K562 (cell line): ENCODE measurements around the gene SNX3. TPM values are rescaled to one million over a fixed set of nuclear protein-coding genes. Genes with fewer than 3 reads are reported as not detected.

ENCODE experiments used
- ATAC-seq: fragments of 200-7000 bp; cut with Tn5 transposase; 3 replicates; pipeline ENCODE4 v1.9.1; 2020; ENCODE audit warnings: moderate library complexity
- BruUV-seq: library from RNA; stranded (reverse); fragments of 400-500 nt; replicated peaks from 2 replicates; lab custom pipeline; 2021; lab: Mats Ljungman, UMichigan
- CTCF ChIA-PET: fragments of 300-600 bp; formaldehyde crosslinking; extraction: SDS; loops from one replicate; lab custom pipeline; 2021; ENCODE audit warnings: low intra/inter-chr PET ratio; lab: Yijun Ruan, JAX
- POLR2A ChIA-PET: fragments of 300-600, 350-650 bp; sonication (Branson Sonifier 250); formaldehyde crosslinking; extraction: SDS; loops from one replicate; lab custom pipeline; 2021; ENCODE audit warnings: antibody characterized with exemption, inconsistent platforms; lab: Yijun Ruan, JAX
- DNase-seq, 4 experiments: peaks; one replicate each; pipeline versions ENCODE4 v3.0.0 to v3.0.0-alpha.2; 2011 to 2018; ENCODE audit warnings: low spot score in 3 of 4, mixed read lengths in 3 of 4; ENCODE audit errors: extremely low read depth in 1 of 4
- FAIRE-seq: peaks from 2 replicates; lab custom pipeline; 2011; peaks lifted over from hg19 to GRCh38; lab: Jason Lieb, UNC
- H2AFZ ChIP-seq: 2 replicates; pipeline ENCODE4 v1.6.0; 2011; ENCODE audit warnings: low read depth, low read length, control low read depth, inconsistent platforms
- H3K27ac ChIP-seq: fragments of 200-600 bp; 3 replicates; pipeline ENCODE4 v1.8.0; 2011; ENCODE audit warnings: low read depth, mild to moderate bottlenecking, control low read depth, inconsistent platforms, low read length, moderate library complexity, mixed read lengths; ENCODE audit errors: extremely low read depth
- H3K27me3 ChIP-seq, 2 experiments: fragments of 300-600 bp in 1 of 2; 2 replicates in 1 of 2; 3 replicates in 1 of 2; pipeline versions ENCODE4 v1.6.0 to v1.8.0; 2011; ENCODE audit warnings: inconsistent platforms in 2 of 2, low read length in 2 of 2, mild to moderate bottlenecking in 1 of 2, mixed read lengths in 1 of 2, moderate library complexity in 1 of 2; ENCODE audit not compliant: control insufficient read depth in 2 of 2, insufficient read depth in 2 of 2
- H3K36me3 ChIP-seq: fragments of 300-600 bp; 3 replicates; pipeline ENCODE4 v1.8.0; 2011; ENCODE audit warnings: mild to moderate bottlenecking, low read length, inconsistent platforms; ENCODE audit not compliant: control insufficient read depth, insufficient read depth
- H3K4me1 ChIP-seq, 2 experiments: fragments of 200-600 bp in 1 of 2; replicated peaks in 1 of 2; 2 replicates in 1 of 2; 3 replicates in 1 of 2; pipeline versions ENCODE4 v1.5.1 to v1.8.0; 2011; ENCODE audit warnings: inconsistent platforms in 2 of 2, low read length in 2 of 2, mild to moderate bottlenecking in 1 of 2, mixed read lengths in 1 of 2, moderate library complexity in 1 of 2; ENCODE audit not compliant: control insufficient read depth in 2 of 2, insufficient read depth in 2 of 2
- H3K4me2 ChIP-seq: 2 replicates; pipeline ENCODE4 v1.6.1; 2011; ENCODE audit warnings: low read length, control low read depth, inconsistent platforms, mixed read lengths; ENCODE audit not compliant: insufficient read depth
- H3K4me3 ChIP-seq: fragments of 200-600 bp; sonication (generic), shearing (Covaris generic); 2 replicates; pipeline ENCODE4 v1.5.1; 2016; ENCODE audit warnings: control low read depth, inconsistent platforms
- H3K79me2 ChIP-seq: fragments of 200-600 bp; 3 replicates; pipeline ENCODE4 v1.8.0; 2011; ENCODE audit warnings: low read length, inconsistent platforms; ENCODE audit not compliant: control insufficient read depth, insufficient read depth
- H3K9ac ChIP-seq, 2 experiments: 2 replicates each; pipeline versions ENCODE4 v1.6.0 to v1.6.1; 2011; ENCODE audit warnings: low read depth in 2 of 2, low read length in 2 of 2, control low read depth in 1 of 2, inconsistent platforms in 1 of 2, mild to moderate bottlenecking in 1 of 2, mixed read lengths in 1 of 2; ENCODE audit not compliant: insufficient read depth in 1 of 2
- H3K9me1 ChIP-seq: one replicate; pipeline ENCODE4 v1.6.0; 2011; ENCODE audit warnings: inconsistent platforms, mild to moderate bottlenecking, low read length, moderate library complexity; ENCODE audit not compliant: control insufficient read depth, insufficient read depth
- H3K9me3 ChIP-seq: replicated peaks from 2 replicates; pipeline ENCODE4 v1.5.1; 2011; ENCODE audit warnings: low read depth, low read length, inconsistent platforms; ENCODE audit not compliant: control insufficient read depth, insufficient read depth
- H4K20me1 ChIP-seq: replicated peaks from 2 replicates; pipeline ENCODE4 v1.6.1; 2011; ENCODE audit warnings: low read length, inconsistent platforms, mixed read lengths; ENCODE audit not compliant: control insufficient read depth, insufficient read depth
- WGBS: fragments of 100-300 bp; shearing (Covaris generic); methylation state at CpG from one replicate; pipeline ENCODE4 v1.1.6; 2016; ENCODE audit warnings: low coverage, mixed read lengths; ENCODE audit not compliant: insufficient coverage; ENCODE audit errors: missing lambda C conversion rate; 5-methylcytosine and 5-hydroxymethylcytosine counted together
- in situ Hi-C: fragments of 300-500 bp; cut with MboI; formaldehyde crosslinking; loops from 4 replicates; pipeline ENCODE4 v1.15.0; 2018; ENCODE audit warnings: inconsistent platforms, mixed read lengths
- intact Hi-C: fragments of 100-400 bp; cut with micrococcal nuclease; formaldehyde crosslinking; loops from 2 replicates; pipeline ENCODE4 v1.14.2; 2022
- polyA plus RNA-seq, 8 experiments: library from polyadenylated mRNA; depleted of rRNA in 4 of 8; stranded (reverse) in 5 of 8; unstranded in 3 of 8; fragments of >200 nt; fragmentation: Nextera tagmentation in 2 of 8; fragmentation: Illumina TruSeq in 1 of 8; extraction: Ambion mirVana in 2 of 8; extraction: Trizol in 1 of 8; gene quantifications; 2 replicates each; pipeline versions ENCODE4 v1.2.1 to v1.2.3, GENCODE V29; 2011 to 2014; ENCODE audit warnings: inconsistent platforms in 1 of 8, missing spikeins in 1 of 8
- total RNA-seq, 7 experiments: library from RNA; depleted of rRNA in 6 of 7; stranded (reverse); fragments of >200 nt in 6 of 7; fragmentation: Illumina TruSeq in 2 of 7; extraction: Trizol in 2 of 7; gene quantifications; 2 replicates each; pipeline versions ENCODE4 v1.2.1 to v1.2.3, GENCODE V29; 2011 to 2021; ENCODE audit warnings: low replicate concordance in 1 of 7
- TF ChIP-seq, protein P1 (sequence below): sonication (generic); formaldehyde crosslinking; IDR thresholded peaks from 2 replicates; pipeline ENCODE4 v1.8.1; 2023; ENCODE audit warnings: mild to moderate bottlenecking, missing genetic modification reagents
- TF ChIP-seq, protein P2 (sequence below): fragments of 450-650 bp; IDR thresholded peaks from 2 replicates; pipeline ENCODE4 v1.6.1; 2018; ENCODE audit warnings: mild to moderate bottlenecking, low read depth; ENCODE audit not compliant: partially characterized antibody

Gene SNX3
- total and polyA plus RNA-seq, 9 of the 15 experiments (the other 6 are each of a cell fraction or from before 2014, with no cell fraction given) = 48.9 to 410 (median 159) TPM

DNA sequence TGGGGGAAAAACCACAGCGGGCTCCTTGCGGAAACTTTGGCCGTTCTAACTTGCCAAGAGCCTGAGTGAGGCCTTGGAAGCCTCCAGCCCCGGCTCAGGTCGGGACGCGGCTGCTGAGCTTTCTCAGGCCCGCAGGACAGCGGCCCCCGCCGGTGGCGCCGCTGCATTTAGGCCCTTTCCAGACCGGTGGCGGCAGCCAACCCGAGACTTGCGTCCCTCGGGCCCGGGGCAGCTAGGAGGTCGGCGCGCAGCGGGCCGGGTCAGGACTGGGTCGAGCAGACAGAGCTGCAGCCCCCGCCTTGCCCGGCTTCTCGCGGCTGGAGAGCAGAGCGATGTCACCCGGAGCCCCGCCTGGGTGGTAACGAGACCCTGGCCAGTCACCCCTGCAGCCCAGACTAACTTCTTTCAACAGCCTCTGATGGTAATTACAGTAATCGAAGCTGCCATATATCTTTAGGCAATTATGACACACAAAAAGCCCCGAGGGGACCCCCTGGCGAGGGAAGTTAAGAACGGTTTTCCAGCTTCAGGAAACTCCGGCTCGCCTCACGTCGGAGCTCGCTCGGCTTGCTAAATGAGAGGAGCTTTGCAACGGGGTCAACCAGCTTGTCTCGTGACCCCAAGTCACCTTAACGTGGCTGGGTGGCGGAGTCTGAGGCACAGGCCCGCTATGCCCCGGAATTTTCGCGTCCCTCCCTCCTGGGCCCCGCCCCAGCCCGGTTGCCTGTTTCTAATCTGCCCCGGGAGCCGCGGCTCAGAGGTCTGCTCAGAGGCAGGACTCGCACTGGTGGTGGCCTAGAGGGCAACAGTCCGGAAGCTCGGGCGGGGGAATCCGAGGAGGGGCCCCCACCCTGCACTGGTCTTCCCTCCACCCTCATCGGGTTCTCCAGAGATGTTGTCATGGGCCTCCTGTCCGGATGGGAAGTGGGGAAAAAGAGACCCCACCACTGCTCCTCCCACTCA lies 92.1 kb downstream of the SNX3 start:
- no peak overlapping the region for H3K27ac ChIP-seq
- CTCF ChIA-PET = no interaction called here
- POLR2A ChIA-PET = interaction anchor here (0.6 to 0.7 kb wide), 2 partner anchors 18 to 59 kb away, joined by 3 read pairs; no protein-coding TSS in a partner anchor
- no peaks in the 10 kb centered on the region for H3K9me3 ChIP-seq
- ATAC-seq (peak; percentile 68), FAIRE-seq (no peak), DNase-seq (no peak)
- BruUV-seq = no TSS peak
- no peaks in the 10 kb centered on the region for H3K79me2 ChIP-seq
- 34% methylated on average over 51 of the region's 63 CpGs for WGBS
- intact Hi-C loops (no loop called here), in situ Hi-C loops (no loop called here)
- peaks cover 41 to 88% of the 10 kb centered on the region in 2 experiments for H3K27me3 ChIP-seq
- H2AFZ ChIP-seq = no peak overlapping the region
- H3K4me1 ChIP-seq = peaks cover 0 to 40% of the 10 kb centered on the region in 2 experiments; a peak in 2 of 5 replicates
- H3K36me3 ChIP-seq = no peaks in the 10 kb centered on the region
- no peak overlapping the region for H3K4me3 ChIP-seq
- H3K9me1 ChIP-seq = no peaks in the 10 kb centered on the region
- peak overlapping the region in 1 of 2 experiments; percentile 52; a peak in 1 of 4 replicates for H3K9ac ChIP-seq
- no peaks in the 10 kb centered on the region for H4K20me1 ChIP-seq
- TF ChIP-seq, protein P1, sequence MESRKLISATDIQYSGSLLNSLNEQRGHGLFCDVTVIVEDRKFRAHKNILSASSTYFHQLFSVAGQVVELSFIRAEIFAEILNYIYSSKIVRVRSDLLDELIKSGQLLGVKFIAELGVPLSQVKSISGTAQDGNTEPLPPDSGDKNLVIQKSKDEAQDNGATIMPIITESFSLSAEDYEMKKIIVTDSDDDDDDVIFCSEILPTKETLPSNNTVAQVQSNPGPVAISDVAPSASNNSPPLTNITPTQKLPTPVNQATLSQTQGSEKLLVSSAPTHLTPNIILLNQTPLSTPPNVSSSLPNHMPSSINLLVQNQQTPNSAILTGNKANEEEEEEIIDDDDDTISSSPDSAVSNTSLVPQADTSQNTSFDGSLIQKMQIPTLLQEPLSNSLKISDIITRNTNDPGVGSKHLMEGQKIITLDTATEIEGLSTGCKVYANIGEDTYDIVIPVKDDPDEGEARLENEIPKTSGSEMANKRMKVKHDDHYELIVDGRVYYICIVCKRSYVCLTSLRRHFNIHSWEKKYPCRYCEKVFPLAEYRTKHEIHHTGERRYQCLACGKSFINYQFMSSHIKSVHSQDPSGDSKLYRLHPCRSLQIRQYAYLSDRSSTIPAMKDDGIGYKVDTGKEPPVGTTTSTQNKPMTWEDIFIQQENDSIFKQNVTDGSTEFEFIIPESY = peak; percentile 74; the same call in 1 of the 2 replicates
- TF ChIP-seq, protein P2, sequence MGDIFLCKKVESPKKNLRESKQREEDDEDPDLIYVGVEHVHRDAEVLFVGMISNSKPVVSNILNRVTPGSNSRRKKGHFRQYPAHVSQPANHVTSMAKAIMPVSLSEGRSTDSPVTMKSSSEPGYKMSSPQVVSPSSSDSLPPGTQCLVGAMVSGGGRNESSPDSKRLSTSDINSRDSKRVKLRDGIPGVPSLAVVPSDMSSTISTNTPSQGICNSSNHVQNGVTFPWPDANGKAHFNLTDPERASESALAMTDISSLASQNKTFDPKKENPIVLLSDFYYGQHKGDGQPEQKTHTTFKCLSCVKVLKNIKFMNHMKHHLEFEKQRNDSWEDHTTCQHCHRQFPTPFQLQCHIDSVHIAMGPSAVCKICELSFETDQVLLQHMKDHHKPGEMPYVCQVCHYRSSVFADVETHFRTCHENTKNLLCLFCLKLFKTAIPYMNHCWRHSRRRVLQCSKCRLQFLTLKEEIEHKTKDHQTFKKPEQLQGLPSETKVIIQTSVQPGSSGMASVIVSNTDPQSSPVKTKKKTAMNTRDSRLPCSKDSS = no peak
- H3K4me2 ChIP-seq = no peak overlapping the region
